ENCODE measurements around the gene RHOJ.

DNA sequence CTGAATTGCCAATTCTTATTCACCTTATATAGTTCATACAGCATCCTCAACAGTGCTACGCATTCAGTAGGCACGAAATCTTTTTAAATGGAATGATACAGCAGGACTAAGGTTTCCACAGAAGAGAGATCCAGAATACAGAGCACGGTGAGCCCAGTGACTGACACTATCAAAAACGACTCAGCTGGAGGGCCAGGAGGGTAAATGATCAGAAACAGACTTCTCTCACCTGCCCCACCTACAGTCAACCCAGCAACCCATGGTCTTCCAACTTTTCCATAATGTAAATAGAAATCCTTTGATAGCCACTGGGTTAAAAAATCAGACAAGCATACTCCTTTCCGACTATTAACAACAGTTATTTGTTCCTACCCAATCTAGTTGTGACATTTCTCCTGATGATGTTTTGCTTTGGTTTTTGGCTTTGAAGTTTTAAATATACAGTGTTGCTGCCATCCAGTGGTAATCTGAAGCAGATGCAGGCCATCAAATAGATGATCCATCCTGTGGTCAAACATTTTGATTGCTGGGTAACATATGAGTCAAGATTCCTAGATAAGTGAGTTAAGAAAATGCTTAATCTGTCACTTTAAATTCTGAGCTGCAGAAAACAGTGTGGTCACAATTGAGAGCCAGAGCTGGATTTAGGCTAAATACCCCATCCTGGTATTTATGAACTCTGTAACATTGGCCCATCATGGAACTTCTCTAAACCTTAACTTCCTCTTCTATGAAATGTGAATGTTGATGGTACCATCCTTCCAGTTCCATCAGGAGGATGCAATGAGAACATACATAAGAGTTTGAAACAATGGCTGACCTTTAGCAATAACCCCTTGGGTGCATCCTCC is 72.5 kb downstream of the RHOJ start:
- TF ChIP-seq, protein P1, sequence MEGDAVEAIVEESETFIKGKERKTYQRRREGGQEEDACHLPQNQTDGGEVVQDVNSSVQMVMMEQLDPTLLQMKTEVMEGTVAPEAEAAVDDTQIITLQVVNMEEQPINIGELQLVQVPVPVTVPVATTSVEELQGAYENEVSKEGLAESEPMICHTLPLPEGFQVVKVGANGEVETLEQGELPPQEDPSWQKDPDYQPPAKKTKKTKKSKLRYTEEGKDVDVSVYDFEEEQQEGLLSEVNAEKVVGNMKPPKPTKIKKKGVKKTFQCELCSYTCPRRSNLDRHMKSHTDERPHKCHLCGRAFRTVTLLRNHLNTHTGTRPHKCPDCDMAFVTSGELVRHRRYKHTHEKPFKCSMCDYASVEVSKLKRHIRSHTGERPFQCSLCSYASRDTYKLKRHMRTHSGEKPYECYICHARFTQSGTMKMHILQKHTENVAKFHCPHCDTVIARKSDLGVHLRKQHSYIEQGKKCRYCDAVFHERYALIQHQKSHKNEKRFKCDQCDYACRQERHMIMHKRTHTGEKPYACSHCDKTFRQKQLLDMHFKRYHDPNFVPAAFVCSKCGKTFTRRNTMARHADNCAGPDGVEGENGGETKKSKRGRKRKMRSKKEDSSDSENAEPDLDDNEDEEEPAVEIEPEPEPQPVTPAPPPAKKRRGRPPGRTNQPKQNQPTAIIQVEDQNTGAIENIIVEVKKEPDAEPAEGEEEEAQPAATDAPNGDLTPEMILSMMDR (IDR thresholded peaks at IDR 0.05): peak; percentile 58
- no peak for TF ChIP-seq EZH2 (IDR thresholded peaks at IDR 0.05; ENCODE audit: borderline replicate concordance, insufficient read depth, low read depth, low read length, poor library complexity, severe bottlenecking)
